Measurements from ENCODE around the gene FMR1.
A peak's percentile ranks its signal among the peaks of the same experiment; 100 is the strongest.

The FMR1 gene

DNA sequence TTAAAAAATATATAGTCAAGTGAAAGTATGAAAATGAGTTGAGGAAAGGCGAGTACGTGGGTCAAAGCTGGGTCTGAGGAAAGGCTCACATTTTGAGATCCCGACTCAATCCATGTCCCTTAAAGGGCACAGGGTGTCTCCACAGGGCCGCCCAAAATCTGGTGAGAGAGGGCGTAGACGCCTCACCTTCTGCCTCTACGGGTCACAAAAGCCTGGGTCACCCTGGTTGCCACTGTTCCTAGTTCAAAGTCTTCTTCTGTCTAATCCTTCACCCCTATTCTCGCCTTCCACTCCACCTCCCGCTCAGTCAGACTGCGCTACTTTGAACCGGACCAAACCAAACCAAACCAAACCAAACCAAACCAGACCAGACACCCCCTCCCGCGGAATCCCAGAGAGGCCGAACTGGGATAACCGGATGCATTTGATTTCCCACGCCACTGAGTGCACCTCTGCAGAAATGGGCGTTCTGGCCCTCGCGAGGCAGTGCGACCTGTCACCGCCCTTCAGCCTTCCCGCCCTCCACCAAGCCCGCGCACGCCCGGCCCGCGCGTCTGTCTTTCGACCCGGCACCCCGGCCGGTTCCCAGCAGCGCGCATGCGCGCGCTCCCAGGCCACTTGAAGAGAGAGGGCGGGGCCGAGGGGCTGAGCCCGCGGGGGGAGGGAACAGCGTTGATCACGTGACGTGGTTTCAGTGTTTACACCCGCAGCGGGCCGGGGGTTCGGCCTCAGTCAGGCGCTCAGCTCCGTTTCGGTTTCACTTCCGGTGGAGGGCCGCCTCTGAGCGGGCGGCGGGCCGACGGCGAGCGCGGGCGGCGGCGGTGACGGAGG lies at the start of gene FMR1:
Gene FMR1, plus strand, starts transcription at position 728 of the 831 bp plus-strand sequence. CDS start 261 bp downstream, outside the sequence.
- Histone ChIP-seq H3K9me3 (no peaks in the 10 kb centered on the region), H3K36me3 (no peaks in the 10 kb centered on the region), H3K4me1 (peaks cover 0 to 27% (median 3%) of the 10 kb centered on the region in 4 donors), H3K27me3 (no peaks in the 10 kb centered on the region), H3K4me3 (peak within 1 kb of the TSS; percentile 72 to 79), H3K27ac (peak within 1 kb of the TSS; percentile 91 to 96)
- intact Hi-C loops (cut with DNase I; ENCODE audit: low total_unique reads), result no loop called here
- DNase-seq, result peak; percentile 95 to 96
- TF ChIP-seq, protein P1, sequence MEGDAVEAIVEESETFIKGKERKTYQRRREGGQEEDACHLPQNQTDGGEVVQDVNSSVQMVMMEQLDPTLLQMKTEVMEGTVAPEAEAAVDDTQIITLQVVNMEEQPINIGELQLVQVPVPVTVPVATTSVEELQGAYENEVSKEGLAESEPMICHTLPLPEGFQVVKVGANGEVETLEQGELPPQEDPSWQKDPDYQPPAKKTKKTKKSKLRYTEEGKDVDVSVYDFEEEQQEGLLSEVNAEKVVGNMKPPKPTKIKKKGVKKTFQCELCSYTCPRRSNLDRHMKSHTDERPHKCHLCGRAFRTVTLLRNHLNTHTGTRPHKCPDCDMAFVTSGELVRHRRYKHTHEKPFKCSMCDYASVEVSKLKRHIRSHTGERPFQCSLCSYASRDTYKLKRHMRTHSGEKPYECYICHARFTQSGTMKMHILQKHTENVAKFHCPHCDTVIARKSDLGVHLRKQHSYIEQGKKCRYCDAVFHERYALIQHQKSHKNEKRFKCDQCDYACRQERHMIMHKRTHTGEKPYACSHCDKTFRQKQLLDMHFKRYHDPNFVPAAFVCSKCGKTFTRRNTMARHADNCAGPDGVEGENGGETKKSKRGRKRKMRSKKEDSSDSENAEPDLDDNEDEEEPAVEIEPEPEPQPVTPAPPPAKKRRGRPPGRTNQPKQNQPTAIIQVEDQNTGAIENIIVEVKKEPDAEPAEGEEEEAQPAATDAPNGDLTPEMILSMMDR (IDR thresholded peaks at IDR 0.05), result no peak

DNA sequence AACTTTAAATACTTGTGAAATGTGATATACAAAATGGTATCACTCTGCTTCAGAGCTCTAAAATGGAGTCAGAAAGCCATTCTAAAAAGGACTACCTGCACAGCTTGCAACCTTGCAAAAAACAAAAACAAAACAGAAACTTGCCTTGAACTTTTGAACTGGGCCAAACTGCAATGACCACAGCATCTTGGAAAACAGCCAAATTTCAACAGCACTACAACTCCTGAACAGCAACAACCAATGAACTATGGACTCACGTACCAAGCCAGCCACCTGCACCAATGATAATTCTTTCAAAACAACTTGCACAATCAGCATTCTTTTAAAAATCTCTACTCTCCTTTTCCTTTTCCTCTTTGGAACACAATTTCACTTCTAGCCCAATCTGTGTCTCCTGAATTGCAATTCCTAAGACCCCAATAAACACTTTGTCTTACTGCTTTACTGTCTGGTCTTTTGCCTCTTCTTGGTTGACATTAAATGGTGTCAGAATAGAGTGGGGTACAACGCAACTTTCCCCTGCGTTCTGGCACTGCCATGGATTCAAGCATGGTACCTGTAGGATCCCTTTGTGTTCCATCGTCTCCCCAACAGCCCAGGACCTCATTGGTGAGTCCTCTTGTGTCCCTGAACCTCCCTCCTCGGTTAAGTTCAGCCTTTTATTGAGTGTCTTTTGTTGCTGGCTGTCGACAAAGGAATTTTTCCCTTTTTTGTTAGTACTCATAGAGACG lies 35.7 kb upstream of the FMR1 start:
- H3K4me3 ChIP-seq, result no peak overlapping the region

DNA sequence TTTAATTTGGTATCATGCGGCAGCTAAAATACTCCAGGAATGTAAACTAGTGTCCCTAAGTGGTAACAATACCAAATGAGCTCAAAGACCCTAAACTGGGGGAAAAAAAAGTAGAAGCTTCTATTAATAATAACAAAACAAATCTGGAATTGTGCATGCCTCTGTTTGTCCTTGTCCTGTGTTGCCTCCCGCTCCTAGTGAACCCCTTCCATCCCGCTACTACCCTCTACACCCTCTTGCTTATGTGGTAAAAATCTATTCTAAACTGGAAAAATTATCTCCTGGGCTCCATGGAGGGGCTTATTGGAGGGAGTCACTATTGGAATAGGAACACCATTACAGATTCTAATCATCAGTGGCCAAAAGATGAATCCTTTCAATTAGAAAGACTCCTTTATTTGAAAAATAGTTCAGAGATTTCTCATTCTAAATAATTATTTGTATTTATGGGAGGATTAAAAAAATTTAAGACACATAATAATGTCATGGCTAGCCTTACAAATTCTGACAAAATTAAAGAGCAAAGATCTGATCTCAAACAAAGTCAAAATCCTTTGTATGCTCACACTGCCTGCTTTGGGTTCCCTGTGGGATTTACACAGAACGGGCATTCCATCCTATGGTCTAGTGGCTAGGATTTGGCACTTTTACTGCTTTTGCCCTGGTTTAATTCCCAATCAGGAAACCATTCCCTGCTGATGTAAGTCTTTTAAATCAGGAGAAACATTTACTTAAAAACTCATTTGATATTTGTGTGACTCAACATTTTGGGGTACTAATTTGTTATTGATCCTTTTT lies 34.7 kb upstream of the FMR1 start:
- no peaks in the 10 kb centered on the region for H3K4me1 ChIP-seq
- H3K27me3 ChIP-seq, result no peaks in the 10 kb centered on the region
- no peak for DNase-seq
- H3K4me3 ChIP-seq, result no peak overlapping the region
- intact Hi-C loops (cut with DNase I; ENCODE audit: low total_unique reads), result no loop called here
- H3K36me3 ChIP-seq, result no peaks in the 10 kb centered on the region
- TF ChIP-seq, protein P1 (IDR thresholded peaks at IDR 0.05), result no peak
- H3K27ac ChIP-seq, result no peak overlapping the region
- peaks cover 0 to 8% (median 0%) of the 10 kb centered on the region in 3 donors for H3K9me3 ChIP-seq

More for the DNA sequence above, 35.7 kb upstream of the FMR1 start:
- intact Hi-C loops (cut with DNase I; ENCODE audit: low total_unique reads), result no loop called here
- H3K4me1 ChIP-seq, result no peaks in the 10 kb centered on the region
- no peak for DNase-seq
- H3K9me3 ChIP-seq, result peaks cover 0 to 12% (median 0%) of the 10 kb centered on the region in 3 donors
- no peaks in the 10 kb centered on the region for H3K36me3 ChIP-seq
- H3K27ac ChIP-seq, result no peak overlapping the region
- TF ChIP-seq, protein P1 (IDR thresholded peaks at IDR 0.05), result no peak
- H3K27me3 ChIP-seq, result no peaks in the 10 kb centered on the region

DNA sequence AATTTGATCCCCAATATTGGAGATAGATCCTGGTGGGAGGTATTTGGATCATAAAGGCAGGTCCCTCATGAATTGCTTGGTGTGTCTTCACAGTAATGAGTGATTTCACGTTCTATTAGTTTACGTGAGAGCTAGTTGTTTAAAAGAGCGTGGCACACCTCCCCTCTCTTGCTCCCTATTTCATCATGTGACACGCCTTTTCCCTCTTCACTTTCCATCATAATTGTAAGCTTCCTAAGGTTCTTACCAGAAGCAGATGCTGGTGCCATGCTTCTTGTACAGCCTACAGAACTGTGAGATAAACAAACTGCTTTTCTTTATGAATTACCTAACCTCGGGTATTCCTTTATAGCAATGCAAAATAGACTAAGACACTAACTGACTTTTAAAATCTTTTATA lies 34.0 kb upstream of the FMR1 start:
- H3K27ac ChIP-seq, result no peak overlapping the region
- H3K27me3 ChIP-seq, result no peaks in the 10 kb centered on the region
- TF ChIP-seq, protein P1 (IDR thresholded peaks at IDR 0.05), result no peak
- H3K9me3 ChIP-seq, result peaks cover 0 to under 1% (median 0%) of the 10 kb centered on the region in 3 donors
- intact Hi-C loops (cut with DNase I; ENCODE audit: low total_unique reads), result no loop called here
- no peak overlapping the region for H3K4me3 ChIP-seq
- H3K36me3 ChIP-seq, result no peaks in the 10 kb centered on the region
- DNase-seq, result no peak
- no peaks in the 10 kb centered on the region for H3K4me1 ChIP-seq

DNA sequence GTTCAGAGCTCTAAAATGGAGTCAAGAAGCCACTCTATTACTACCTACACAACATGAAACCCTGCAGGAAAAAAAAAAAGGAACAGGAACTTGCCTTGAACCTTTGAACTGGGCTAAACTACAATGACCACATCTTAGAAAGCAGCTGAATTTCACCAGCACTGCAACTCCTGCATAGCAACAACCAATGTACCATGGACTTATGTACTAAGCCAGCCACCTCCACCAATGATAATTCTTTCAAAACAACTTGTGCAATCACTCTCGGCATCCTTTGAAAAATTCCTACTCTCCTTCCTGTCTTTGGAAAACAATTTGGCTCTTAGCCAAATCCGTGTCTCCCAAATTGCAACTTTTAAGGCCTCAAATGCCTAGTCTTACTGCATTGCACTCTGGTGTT lies 26.8 kb upstream of the FMR1 start:
- Histone ChIP-seq H3K4me3 (no peak overlapping the region), H3K27ac (no peak overlapping the region), H3K4me1 (no peaks in the 10 kb centered on the region), H3K9me3 (peaks cover 0 to 4% (median 0%) of the 10 kb centered on the region in 3 donors), H3K27me3 (no peaks in the 10 kb centered on the region), H3K36me3 (no peaks in the 10 kb centered on the region)
- DNase-seq, result no peak
- TF ChIP-seq, protein P1 (IDR thresholded peaks at IDR 0.05), result no peak
- intact Hi-C loops (cut with DNase I; ENCODE audit: low total_unique reads), result no loop called here

Data from tibial artery (tissue), 4 donors.